NCI-H2081 (cell line): ENCODE measurements around the gene CSNK1D.
A peak's percentile ranks its signal among the peaks of the same experiment; 100 is the strongest.

ENCODE experiments used
- DNase-seq, 2 experiments: peaks; one replicate each; lab custom pipeline; 2025; lab: John Stamatoyannopoulos, UW

Gene CSNK1D

GRCh38 chr17:82295472-82295814 is 21.9 kb upstream of the CSNK1D start:
- no peak for DNase-seq

- DNase-seq = no peak
Observed at GRCh38 chr17:82294064-82294773, 20.7 kb upstream of the CSNK1D start.

- DNase-seq = peak; percentile 99 to 100
Observed at GRCh38 chr17:82292251-82293154, 19.0 kb upstream of the CSNK1D start.

- no peak for DNase-seq
Observed at GRCh38 chr17:82291582-82292250, 18.2 kb upstream of the CSNK1D start.

- DNase-seq = peak in 1 of 2 experiments; percentile 18
Observed at GRCh38 chr17:82287868-82288801, 14.6 kb upstream of the CSNK1D start.

- DNase-seq = no peak
Observed at GRCh38 chr17:82287013-82287867, 13.7 kb upstream of the CSNK1D start.

GRCh38 chr17:82285141-82285540 is 11.6 kb upstream of the CSNK1D start:
- no peak for DNase-seq

GRCh38 chr17:82283208-82283749 is 9.8 kb upstream of the CSNK1D start:
- peak in 1 of 2 experiments; percentile 32 for DNase-seq

- no peak for DNase-seq
Observed at GRCh38 chr17:82282239-82283207, 9.0 kb upstream of the CSNK1D start.

- no peak for DNase-seq
Observed at GRCh38 chr17:82281502-82282238, 8.2 kb upstream of the CSNK1D start.

- DNase-seq = no peak
Observed at GRCh38 chr17:82281076-82281475, 7.6 kb upstream of the CSNK1D start.

- DNase-seq = no peak
Observed at GRCh38 chr17:82280537-82280936, 7.0 kb upstream of the CSNK1D start.

- DNase-seq = peak in 1 of 2 experiments; percentile 53
Observed at GRCh38 chr17:82278786-82279391, 5.4 kb upstream of the CSNK1D start.

GRCh38 chr17:82278308-82278707 is 4.8 kb upstream of the CSNK1D start:
- no peak for DNase-seq

GRCh38 chr17:82277851-82278250 is 4.4 kb upstream of the CSNK1D start:
- no peak for DNase-seq

- no peak for DNase-seq
Observed at GRCh38 chr17:82276938-82277337, 3.4 kb upstream of the CSNK1D start.

- DNase-seq = no peak
Observed at GRCh38 chr17:82275326-82275725, 1.8 kb upstream of the CSNK1D start.
